HG03060 (cell line): Measurements from ENCODE around the gene PARD3.
"Not testable (repeated sequence)": the region's sequence is repeated elsewhere in the genome, so short reads cannot be mapped to it uniquely, and the experiment has no call there.

ENCODE experiments used
- ATAC-seq: cut with Tn5 transposase; IDR thresholded peaks from one replicate; pipeline ENCODE4 v1.9.1; 2021; ENCODE audit warnings: low read depth, moderate number of reproducible peaks; ENCODE audit not compliant: unreplicated experiment

PARD3 gene

DNA sequence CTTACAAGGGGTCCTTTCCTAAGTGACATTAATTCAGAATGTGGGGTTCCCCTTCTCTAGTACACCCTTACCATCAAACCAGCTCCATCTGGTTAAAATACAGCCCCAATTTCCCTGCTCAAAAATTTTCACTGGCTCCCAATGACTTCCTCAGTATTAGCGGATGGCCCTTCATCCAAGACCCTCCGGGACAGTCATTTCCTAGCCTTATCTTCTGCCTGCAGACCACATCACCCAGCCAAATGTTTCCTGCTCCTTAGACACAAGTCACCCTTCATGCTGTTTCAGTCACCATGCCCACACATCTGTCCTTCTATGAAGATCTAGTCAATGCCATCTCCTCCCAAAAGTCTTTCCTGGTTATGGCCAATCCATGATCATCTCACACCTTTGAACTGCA lies 45.2 kb downstream of the PARD3 start:
- ATAC-seq = no peak

- no peak for ATAC-seq
Observed at GRCh38 chr10:34768972-34769330, 46.1 kb downstream of the PARD3 start.

GRCh38 chr10:34768261-34768971 lies 46.7 kb downstream of the PARD3 start:
- no peak for ATAC-seq

DNA sequence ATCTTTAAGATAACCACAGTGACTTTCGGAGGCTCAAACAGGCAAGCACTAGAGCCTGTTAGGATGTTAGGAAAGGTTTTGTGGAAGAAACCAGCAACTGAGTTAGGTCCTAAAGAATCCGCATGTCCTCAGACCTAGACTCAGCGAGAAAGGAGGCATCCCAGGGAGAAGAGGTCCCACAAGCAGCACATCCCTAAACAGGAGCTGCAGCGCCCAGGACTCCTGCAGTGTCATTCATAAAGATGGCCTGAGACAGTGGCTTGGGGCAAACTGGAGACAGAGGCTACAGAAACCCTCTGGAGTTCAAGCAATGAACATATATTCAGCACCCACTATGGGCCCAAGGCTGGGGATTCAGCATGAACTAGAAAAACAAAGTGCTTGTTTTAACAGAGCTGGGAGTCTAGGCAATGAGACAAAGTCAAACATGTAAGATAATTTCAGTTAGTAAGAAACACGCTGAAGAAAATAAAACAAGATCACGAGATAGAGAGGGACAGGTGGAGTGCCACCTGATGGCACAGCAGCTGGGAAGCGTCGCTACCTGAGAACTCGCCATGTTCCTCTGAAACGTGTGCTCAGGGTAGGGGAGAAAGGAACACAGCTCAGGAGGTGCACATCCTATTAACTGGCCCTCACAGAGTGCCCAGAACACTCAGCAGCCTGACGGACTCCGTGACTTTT lies 48.1 kb downstream of the PARD3 start:
- no peak for ATAC-seq

- no peak for ATAC-seq
Observed at GRCh38 chr10:34766266-34766600, 48.9 kb downstream of the PARD3 start.

- no peak for ATAC-seq
Observed at GRCh38 chr10:34764472-34764946, 50.6 kb downstream of the PARD3 start.

- ATAC-seq = no peak
Observed at GRCh38 chr10:34762603-34763299, 52.3 kb downstream of the PARD3 start.

DNA sequence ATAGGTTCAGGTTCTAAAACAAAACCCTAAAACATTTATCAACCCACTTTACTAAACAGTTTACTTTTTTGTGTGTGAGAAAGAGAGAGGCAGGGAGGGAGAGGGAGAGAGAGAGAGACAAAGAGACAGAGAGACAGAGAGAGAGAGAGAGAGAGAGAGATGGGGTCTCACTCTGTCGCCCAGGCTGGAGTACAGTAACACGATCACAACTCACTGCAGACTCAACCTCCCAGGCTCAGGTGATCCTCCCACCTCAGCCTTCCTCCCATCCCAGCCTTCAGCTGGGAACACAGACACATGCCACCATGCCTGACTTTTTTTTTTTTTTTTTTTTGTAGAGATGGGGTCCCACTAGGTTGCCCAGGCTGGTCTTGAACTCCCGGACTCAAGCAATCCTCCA lies 52.9 kb downstream of the PARD3 start:
- no peak for ATAC-seq

DNA sequence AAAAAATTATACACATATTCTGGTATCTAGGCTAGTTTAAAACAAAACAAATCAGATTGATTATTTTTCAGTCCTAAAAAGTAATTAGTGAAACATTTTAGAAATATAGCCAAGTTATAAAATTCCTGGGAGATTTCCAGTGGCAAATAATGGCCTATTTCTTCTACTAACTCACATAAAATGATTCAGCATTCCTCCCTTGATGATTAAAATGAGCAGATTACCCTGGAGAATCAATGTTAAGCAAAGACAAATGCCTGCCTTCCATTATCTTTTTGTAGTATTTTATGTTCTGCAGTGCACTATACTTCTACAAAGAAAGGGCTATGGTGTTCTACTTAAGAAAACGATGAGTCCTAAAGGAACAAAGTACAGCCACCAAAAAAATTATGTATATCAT lies 53.6 kb downstream of the PARD3 start:
- ATAC-seq = no peak

DNA sequence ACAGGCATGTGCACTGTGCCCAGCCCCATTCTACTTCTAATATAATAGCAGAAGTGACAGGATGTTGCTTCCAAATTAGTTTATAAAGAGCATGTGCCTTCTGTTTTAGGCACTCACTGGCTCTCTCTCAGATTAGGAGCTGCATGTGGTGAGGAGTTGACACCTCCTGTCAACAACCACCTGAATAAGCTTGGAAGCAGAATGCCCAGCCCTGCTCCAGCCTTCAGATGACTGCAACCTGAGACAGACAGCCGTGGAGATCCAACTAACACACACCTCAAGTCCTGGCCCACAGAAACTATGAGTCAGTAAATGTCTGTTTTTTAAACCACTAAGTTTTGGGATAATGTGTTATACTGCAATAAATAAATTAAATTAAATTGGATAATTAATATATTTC lies 54.5 kb downstream of the PARD3 start:
- ATAC-seq = no peak

- ATAC-seq = no peak
Observed at GRCh38 chr10:34759837-34760215, 55.3 kb downstream of the PARD3 start.

DNA sequence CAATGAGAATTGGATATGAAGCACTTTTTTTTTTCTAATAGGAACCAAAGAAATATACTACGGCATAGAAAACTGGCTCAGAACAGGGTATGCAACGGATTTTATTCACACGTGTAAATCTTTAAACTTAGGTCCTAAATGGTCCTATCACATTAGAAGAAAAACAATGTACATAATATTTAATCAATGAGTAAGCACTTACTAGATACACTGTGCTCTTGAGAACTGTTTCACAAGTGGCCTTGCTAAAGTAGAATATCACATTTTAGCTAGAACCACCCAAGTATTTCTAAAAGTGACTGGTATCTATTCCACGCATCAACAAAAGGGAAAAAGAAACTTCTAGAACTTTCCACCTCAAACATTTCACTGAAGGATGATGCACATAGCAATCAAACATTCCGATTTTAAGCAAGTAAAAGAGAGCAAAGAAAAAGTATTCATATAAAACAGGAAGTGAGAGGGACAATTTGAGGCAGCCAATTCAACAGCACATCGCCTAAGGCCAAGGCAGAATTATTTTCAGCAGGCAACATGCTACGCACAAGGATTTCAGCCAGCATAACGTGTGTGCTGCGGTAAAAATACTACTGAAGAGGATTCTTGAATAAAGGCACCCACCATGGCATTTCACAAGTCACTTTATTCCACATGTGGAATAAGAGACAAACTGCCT lies 55.8 kb downstream of the PARD3 start:
- ATAC-seq = no peak

GRCh38 chr10:34758447-34758996 lies 56.6 kb downstream of the PARD3 start:
- ATAC-seq = no peak

DNA sequence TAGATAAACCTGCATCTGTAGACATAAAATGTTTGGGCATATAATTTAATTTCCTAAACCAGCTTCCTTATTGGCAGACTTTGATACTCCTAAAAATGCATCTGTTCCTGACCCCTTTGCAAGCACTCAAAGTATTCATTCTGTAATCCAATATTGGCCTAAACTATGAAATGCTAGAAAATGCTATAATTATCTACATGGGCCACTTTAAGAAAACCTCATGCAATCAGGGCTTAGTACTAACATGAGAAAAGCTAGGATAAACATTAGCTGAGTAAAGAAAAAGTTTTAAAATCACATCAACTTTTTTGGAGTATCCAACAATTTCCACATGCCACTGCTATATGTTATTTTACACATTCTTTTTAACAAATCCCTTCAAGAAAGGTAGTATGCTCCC lies 57.2 kb downstream of the PARD3 start:
- no peak for ATAC-seq

- ATAC-seq = not testable (repeated sequence)
Observed at GRCh38 chr10:34757181-34757580, 57.9 kb downstream of the PARD3 start.

- no peak for ATAC-seq
Observed at GRCh38 chr10:34756584-34756983, 58.5 kb downstream of the PARD3 start.

GRCh38 chr10:34753014-34753757 lies 61.9 kb downstream of the PARD3 start:
- no peak for ATAC-seq

DNA sequence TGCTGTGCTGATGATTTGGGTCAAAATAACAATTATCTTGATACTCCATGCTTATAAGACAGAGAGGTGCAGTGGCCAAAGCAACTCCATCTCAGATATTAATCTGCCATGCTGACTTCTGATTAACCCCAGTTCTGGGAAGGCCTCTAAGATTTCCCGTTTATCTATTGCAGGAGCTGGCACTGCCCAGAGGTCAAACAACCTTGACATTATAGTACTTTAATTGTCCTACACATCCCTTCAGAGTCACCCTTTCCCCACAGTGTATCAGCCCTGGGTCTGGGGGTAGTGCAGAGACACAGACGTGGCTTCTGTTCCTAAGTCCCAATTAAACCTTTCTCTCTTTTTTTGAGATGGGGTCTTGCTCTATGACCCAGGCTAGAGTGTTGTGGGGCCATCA lies 63.8 kb downstream of the PARD3 start:
- no peak for ATAC-seq

DNA sequence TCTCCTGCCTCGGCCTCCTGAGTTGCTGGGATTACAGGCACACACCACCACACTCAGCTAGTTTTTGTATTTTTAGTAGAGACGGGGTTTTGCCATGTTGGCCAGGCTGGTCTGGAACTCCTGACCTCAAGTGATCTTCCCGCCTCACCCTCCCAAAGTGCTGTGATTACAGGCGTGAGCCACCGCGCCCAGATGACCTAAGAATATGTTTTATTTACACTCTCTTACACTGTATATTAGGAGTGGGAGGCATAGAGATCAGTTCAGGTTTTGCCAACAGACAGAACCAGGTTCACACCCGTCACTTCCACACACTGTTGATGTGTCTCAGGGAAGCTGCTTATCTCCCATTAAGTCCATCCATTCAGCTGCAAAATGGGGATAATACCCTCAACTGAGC lies 64.3 kb downstream of the PARD3 start:
- not testable (repeated sequence) for ATAC-seq

- no peak for ATAC-seq
Observed at GRCh38 chr10:34748767-34749166, 66.3 kb downstream of the PARD3 start.
